Measurements from ENCODE around the gene CC2D1A. TPM values are rescaled to one million over a fixed set of nuclear protein-coding genes. Genes with fewer than 3 reads are reported as not detected.
"Not testable (repeated sequence)": the region's sequence is repeated elsewhere in the genome, so short reads cannot be mapped to it uniquely, and the experiment has no call there.

CC2D1A gene
- total RNA-seq, 4 donors from 2014 or later = 97.4 to 235 (median 184) TPM

DNA sequence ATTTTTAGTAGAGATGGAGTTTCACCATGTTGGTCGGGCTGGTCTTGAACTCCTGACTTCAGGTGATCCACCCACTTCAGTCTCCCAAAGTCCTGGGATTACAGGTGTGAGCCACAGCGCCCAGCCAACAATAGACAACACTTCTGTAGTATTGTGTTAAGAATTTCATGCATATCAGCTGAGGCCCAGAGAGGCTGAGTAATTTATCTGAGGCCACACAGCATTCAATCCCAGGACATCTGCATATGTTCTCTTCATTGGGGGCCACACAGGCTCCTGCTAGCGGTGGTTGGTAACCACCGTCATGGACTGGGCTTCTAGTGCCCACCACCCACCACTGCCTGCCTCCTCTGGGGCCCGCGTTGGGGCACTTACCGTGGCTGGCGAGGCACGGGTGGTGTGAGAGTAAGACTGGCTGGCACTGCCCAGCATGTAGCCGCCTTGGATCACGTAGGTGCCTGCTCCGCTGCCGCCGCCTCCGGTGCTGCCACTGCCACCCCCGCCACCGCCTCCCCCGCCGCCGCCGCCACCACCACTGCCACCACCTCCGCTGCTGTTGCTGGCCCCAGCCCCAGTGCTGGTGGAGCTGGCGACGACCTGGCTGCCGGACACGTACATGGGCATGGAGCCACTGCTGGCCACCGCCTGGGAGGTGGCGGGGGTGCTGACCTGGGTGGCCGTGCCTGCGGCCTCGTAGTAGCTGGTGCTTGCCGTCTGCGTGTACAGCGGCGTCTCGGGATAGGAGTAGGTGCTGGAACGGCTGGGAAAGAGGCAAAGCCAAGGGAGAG lies 66.6 kb downstream of the CC2D1A start:
- Histone ChIP-seq H3K4me3 (no peak overlapping the region), H3K36me3 (peaks cover 0 to 64% (median 0%) of the 10 kb centered on the region in 3 donors), H3K27me3 (no peaks in the 10 kb centered on the region), H3K4me1 (no peaks in the 10 kb centered on the region), H3K27ac (no peak overlapping the region), H3K9me3 (no peaks in the 10 kb centered on the region)
- TF ChIP-seq POLR2A (IDR thresholded peaks at IDR 0.05) = no peak
- TF ChIP-seq, protein P1, sequence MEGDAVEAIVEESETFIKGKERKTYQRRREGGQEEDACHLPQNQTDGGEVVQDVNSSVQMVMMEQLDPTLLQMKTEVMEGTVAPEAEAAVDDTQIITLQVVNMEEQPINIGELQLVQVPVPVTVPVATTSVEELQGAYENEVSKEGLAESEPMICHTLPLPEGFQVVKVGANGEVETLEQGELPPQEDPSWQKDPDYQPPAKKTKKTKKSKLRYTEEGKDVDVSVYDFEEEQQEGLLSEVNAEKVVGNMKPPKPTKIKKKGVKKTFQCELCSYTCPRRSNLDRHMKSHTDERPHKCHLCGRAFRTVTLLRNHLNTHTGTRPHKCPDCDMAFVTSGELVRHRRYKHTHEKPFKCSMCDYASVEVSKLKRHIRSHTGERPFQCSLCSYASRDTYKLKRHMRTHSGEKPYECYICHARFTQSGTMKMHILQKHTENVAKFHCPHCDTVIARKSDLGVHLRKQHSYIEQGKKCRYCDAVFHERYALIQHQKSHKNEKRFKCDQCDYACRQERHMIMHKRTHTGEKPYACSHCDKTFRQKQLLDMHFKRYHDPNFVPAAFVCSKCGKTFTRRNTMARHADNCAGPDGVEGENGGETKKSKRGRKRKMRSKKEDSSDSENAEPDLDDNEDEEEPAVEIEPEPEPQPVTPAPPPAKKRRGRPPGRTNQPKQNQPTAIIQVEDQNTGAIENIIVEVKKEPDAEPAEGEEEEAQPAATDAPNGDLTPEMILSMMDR (IDR thresholded peaks at IDR 0.05) = no peak
- DNase-seq = no peak

DNA sequence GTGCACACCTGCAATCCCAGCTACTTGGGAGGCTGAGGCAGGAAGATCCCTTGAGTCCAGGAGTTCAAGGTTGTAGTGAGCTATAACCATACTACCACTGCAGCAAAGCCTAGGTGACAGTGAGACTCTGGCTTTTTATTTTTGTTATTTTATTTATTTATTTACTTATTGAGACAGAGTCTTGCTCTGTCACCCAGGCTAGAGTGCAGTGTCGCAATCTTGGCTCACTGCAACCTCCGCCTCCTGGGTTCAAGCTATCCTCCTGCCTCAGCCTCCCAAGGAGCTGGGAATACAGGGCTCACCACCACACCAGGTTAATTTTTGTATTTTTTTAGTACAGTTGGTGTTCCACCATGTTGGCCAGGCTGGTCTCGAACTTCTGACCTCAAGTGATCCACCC lies 67.5 kb downstream of the CC2D1A start:
- not testable (repeated sequence) for H3K9me3 ChIP-seq, DNase-seq, H3K4me3 ChIP-seq, H3K27me3 ChIP-seq, H3K27ac ChIP-seq, H3K4me1 ChIP-seq
- peaks cover 0 to 55% (median 0%) of the 10 kb centered on the region in 3 donors for H3K36me3 ChIP-seq

DNA sequence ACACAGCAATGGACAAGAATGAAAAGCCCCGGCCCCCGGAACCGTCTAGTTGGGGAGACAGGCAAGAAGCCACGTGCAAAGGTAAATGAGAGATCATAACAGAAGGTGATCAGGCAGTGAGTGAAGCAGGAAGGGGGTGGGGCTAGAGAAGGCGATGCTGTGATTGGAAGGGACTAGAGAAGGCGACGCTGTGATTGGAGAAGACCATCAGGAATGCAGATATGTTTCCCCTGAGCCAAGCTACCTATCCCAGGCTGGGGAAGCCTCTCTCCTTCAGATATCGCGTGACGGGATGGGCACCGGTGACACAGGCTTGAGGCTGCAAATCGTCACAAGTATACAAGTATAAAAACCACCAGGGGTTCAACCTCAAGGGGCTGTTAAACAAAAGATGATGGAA lies 68.1 kb downstream of the CC2D1A start:
- Histone ChIP-seq H3K9me3 (no peaks in the 10 kb centered on the region), H3K36me3 (peaks cover 0 to 49% (median 0%) of the 10 kb centered on the region in 3 donors), H3K27ac (peak overlapping the region in 1 of 4 donors; percentile 22), H3K27me3 (no peaks in the 10 kb centered on the region), H3K4me1 (peaks cover 0 to 3% (median under 1%) of the 10 kb centered on the region in 4 donors), H3K4me3 (no peak overlapping the region)
- DNase-seq = peak in 2 of 3 donors; percentile 73 to 77
- TF ChIP-seq, protein P1 (IDR thresholded peaks at IDR 0.05) = no peak
- TF ChIP-seq POLR2A (IDR thresholded peaks at IDR 0.05) = no peak

DNA sequence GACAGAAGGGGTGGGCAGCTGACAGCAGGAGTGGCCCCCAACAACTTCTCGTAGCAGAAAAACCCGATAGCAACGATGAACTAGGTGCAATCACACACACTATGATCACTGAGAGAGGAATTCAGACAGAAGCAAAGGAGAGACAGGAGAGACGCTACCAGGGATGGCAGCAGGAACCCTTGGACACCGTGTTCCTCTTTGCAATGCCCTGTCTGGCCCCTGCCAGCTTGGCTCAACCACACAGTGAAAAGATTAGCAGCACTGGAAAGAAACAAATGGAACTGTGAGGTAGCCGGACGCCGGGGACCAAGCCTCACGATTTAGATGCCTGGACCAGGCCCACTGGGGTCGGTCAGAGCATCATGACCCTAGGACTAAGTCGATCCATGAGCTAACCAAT lies 69.9 kb downstream of the CC2D1A start:
- no peak for TF ChIP-seq POLR2A (IDR thresholded peaks at IDR 0.05)
- TF ChIP-seq, protein P1 (IDR thresholded peaks at IDR 0.05) = no peak
- H3K36me3 ChIP-seq = peaks cover 0 to 40% (median 0%) of the 10 kb centered on the region in 3 donors
- no peak for DNase-seq
- H3K27me3 ChIP-seq = no peaks in the 10 kb centered on the region
- H3K9me3 ChIP-seq = no peaks in the 10 kb centered on the region
- no peak overlapping the region for H3K4me3 ChIP-seq
- H3K27ac ChIP-seq = no peak overlapping the region
- H3K4me1 ChIP-seq = peaks cover 0 to 9% (median 4%) of the 10 kb centered on the region in 4 donors

DNA sequence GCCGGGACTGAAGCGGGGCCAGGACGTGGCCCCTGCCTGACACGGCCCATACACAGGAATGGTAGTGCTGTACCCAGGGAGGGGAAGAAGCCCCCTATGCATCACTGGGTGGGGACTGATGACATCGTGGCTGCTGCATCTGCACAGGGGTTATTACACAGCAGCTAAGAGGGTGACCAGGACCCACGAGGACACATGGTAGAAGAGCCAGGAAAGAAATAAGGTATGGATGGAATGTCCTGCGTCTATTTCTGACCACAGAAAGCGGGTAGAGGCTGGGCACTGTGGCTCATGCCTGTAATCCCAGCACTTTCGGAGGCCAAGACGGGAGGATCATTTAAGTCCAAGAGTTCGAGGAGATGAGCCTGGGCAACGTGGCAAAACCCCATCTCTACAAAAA lies 70.4 kb downstream of the CC2D1A start:
- Histone ChIP-seq H3K27ac (no peak overlapping the region), H3K36me3 (peaks cover 0 to 34% (median 0%) of the 10 kb centered on the region in 3 donors), H3K9me3 (no peaks in the 10 kb centered on the region), H3K4me1 (peaks cover 0 to 9% (median 4%) of the 10 kb centered on the region in 4 donors), H3K4me3 (no peak overlapping the region), H3K27me3 (no peaks in the 10 kb centered on the region)
- DNase-seq = no peak
- TF ChIP-seq, protein P1 (IDR thresholded peaks at IDR 0.05) = no peak
- no peak for TF ChIP-seq POLR2A (IDR thresholded peaks at IDR 0.05)

DNA sequence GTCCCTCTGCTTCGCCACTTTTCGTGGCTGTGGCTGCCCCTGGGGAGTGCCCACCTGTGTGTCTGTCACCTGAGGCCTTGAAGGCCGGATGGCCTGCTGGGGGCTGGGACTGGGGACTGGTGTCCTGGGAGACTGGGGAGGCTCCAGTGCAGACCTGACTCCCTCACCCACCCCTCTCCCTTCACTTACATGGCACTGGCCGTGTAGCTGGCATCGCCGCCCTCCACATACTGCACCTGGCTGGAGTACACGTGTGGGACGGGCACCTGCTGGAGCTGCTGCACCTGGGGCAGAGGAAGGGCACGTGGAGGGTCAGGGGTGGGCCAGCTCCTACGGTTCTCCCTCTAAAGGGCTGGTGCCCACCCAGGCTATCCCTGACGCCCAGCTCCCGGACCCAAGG lies 71.8 kb downstream of the CC2D1A start:
- no peaks in the 10 kb centered on the region for H3K27me3 ChIP-seq
- H3K27ac ChIP-seq = peak overlapping the region; percentile 60 to 74 (median 70)
- TF ChIP-seq POLR2A (IDR thresholded peaks at IDR 0.05) = no peak
- TF ChIP-seq, protein P1 (IDR thresholded peaks at IDR 0.05) = no peak
- H3K4me1 ChIP-seq = peaks cover 0 to 16% (median 10%) of the 10 kb centered on the region in 4 donors
- no peak for DNase-seq
- H3K9me3 ChIP-seq = no peaks in the 10 kb centered on the region
- no peak overlapping the region for H3K4me3 ChIP-seq
- peaks cover 0 to 31% (median 0%) of the 10 kb centered on the region in 3 donors for H3K36me3 ChIP-seq
